ENCODE measurements around the gene ZNF711.
"Not testable (repeated sequence)": the region's sequence is repeated elsewhere in the genome, so short reads cannot be mapped to it uniquely, and the experiment has no call there.

ZNF711 gene

DNA sequence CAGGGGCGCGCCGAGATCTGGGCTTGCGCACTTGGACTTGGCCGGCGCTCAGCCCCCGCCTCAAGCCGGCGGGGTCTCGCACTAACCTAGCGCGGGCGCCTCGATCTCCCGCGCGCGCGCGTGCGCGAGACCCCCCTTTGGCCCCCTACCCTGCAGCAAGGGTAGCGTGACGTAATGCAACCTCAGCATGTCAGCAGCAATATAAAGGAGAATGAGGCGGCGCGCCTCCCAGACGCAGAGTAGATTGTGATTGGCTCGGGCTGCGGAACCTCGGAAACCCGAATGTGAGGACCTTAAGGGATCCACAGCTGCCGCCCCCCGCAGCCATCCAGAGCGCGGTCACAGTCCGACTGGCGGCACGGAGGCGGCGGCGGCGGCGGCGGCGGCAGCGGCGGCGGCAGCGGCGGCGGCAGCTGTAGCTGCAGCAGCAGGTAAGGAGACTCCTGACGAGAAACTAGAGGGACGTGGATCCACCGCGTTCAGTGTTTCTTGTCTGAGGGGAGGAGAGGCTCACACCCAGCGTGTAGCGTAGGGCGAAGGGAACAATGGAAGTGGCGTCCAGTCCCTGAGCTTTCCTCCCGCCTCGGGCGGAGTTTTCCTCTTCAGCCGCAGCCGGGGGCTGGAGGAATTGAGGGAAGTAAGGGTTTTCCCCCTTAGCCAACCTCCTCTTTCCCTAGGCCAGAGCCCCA lies at the start of gene ZNF711, which contains the start of gene SATL1:
Gene ZNF711 (plus strand): TSS at position 231 of the 689 bp plus-strand sequence. CDS start 3,582 bp downstream, outside the sequence.
Gene SATL1 (minus strand): TSS at position 19 of the 689 bp plus-strand sequence. CDS start 134,811 bp downstream, outside the sequence.
- DNase-seq: peak; percentile 92 to 94

DNA sequence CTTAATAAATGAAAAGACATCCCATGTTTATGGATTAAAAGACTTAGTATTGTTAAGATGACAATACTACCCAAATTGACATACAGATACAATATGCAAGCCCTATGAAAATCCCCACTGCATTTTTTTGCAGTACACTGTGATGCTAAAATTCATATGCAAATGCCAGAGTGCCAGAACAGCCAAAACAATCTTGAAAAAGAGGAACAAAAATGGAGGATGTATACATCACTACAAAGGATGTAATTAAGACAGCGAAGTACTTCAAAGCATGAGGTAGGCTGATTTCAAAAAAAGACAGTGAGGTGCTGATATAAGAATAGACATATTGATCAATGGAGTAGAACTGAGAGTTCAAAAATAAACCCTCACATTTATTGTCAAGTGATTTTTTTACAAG lies 47.5 kb upstream of the ZNF711 start:
- DNase-seq: no peak

DNA sequence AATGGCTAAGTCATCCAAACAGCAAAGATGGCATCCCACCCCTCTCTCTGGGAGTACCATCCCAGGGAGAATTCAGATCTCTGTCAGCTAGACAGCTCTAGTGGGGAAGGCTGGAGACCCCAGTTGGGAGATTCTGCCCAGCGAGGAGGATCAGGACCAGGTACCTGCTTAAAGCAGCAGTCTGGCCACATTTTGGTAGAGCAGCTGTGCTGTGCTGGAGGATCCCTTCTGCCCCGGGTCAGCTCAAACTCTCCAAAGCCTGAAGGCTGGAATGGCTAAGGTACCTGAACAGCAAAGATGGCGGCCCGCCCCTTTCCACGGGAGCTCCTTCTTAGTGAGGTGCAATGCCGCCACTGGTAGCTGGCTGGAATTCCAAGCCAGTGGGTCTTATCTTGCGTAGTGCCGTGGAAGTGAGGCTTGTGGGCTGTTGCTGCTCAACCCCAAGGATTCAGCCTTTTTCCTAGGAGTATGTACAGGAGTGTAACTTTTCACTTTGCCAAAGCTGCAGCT lies 40.3 kb upstream of the ZNF711 start:
- DNase-seq: no peak

DNA sequence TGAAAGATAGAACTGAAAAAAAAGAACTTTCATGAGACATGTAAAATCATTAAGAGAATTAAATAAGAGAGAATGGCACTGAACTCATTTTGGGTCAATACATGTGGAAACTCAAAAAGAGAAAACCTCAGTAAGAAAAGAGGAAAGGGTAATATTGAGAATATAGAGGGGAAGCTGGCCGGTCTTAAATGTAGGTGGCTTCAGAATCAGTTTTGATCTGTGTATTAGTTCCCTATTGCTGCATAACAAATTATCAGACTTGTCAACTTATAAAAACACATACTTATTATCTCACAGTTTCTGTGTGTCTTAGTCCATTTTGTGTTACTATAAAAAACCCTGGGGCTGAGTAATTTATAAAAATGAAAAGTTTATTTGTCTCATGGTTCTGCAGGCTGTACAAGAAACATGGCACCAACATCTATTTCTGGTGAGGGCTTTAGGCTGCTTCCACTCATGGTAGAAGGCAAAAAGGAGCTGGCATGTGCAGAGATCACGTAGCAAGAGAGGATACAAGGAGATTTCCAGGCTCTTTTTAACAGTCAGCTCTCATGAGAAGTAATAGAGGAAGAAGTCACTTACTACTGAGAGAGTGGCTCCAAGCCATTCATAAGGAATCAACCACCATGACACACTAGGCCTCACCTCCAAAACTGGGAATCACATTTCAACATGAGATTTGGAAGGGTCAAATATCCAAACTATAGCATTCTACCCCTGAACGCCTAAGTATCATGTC lies 29.8 kb upstream of the ZNF711 start:
- no peak for DNase-seq

DNA sequence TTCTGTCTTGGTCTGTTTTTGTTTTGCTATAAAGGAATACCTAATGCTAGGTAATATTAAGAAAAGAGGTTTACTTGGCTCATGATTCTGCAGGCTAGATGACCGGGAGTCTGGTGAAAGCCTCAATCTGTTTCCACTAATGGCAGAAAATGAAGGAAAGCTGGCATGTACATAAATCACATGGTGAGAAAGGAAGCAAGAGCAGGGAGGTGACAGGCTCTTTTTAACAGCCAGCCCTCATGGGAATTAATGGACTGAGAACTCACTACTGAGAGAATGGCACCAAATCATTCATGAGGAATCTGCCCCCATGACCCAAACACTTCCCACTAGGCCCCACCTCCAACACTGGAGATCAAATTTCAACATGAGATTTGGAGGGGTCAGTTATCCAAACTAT lies 27.8 kb upstream of the ZNF711 start:
- DNase-seq: no peak

DNA sequence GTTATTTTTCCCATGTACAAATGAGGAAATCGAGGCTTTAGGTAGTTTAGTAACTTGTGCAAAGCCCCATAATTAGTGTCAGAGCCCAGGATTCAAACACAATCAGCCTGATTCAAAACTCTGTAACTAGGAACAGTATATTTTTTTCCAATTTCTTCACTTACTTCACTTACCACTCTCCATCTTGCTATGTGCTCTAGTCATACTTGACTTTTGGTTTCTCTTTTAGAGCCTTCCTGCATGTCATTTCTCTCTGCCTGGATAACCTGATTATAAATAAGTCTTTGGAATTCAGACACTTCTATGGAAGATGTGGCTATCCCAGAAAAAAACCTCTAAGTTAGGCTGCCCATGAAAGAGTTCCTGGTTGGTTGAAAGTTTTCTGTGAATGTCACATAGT lies 22.4 kb upstream of the ZNF711 start:
- DNase-seq: no peak

DNA sequence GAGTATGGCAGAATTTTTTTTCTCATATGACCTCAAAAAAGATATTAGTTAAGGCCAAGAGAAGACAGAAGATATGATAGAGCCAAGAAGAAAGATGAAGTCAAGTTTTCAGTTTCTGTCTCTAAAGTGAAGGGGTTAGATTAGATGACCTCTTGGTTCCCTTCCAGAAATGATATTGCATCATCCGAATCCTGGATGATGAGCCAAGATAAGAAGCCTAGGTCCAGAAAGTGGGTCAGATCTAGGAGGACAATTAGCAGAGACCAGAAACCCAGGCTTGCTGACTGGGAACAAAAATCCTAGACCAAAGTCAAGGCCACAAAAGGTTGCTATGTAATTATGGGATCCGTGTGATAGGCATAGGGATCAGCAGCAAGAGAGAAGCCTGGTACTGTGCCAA lies 20.4 kb upstream of the ZNF711 start:
- no peak for DNase-seq

DNA sequence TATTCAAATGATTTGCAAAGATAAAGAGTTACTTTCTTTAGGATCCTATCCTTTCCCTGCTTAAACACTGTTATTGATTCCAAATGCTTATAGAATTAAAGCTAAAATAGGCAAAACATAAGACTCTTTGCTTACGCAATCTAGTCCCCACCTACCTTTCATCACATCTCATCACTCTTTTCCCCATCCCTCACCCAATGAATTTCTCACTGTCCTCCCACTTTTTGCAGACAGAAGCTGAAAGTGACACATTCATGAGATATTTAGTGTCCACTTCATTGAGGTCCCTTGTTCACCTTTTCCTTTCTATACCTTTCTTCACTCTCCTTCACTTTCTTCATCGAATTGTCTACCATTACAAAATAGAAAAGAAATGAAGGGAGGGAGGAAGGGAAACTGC lies 636 bp upstream of the ZNF711 start:
- no peak for DNase-seq

DNA sequence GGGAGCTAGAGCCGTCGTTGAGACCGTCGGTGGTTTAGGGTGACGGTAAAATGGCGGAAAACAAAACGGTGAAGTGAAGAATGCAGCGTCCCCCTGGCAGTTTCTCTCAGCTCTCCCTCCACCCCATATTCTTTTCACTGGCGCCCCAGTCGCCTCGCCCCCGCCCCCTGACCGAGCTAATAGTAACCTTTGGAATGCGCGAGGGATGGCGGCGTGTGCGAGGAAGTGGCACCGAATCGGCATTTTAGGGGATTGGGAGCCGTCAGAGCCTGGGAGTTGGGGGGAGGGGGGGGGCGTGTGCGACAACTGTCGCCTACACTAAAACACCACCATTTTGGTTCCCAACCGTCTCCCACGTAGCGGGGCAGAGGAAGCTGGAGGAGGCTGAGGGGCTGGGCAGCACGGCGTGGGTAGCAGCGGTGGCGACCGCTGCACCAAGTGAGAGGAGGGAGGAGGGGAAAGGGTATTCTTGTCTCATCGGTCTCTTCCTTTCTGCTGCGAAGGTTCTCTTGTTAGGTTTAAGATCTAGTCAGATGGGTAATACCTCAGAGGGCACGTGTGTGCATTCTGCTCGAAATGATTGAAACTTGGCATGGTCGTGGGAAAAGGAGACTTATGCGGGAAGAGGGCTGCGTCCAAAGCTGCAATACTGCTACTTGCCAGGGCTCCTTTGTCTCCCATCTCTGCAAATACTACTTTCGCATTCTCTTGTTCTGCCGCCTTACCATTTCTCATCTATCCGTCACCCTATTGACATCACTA lies 840 bp downstream of the ZNF711 start:
- DNase-seq: no peak

DNA sequence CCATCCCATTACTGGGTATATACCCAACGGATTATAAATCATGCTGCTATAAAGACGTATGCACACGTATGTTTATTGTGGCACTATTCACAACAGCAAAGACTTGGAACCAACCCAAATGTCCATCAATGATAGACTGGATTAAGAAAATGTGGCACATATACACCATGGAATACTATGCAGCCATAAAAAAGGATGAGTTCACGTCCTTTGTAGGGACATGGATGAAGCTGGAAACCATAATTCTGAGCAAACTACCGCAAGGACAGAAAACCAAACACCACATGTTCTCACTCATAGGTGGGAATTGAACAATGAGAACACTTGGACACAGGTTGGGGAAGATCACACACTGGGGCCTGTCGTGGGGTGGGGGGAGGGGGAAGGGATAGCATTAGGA lies 41.5 kb downstream of the ZNF711 start:
- not testable (repeated sequence) for DNase-seq

DNA sequence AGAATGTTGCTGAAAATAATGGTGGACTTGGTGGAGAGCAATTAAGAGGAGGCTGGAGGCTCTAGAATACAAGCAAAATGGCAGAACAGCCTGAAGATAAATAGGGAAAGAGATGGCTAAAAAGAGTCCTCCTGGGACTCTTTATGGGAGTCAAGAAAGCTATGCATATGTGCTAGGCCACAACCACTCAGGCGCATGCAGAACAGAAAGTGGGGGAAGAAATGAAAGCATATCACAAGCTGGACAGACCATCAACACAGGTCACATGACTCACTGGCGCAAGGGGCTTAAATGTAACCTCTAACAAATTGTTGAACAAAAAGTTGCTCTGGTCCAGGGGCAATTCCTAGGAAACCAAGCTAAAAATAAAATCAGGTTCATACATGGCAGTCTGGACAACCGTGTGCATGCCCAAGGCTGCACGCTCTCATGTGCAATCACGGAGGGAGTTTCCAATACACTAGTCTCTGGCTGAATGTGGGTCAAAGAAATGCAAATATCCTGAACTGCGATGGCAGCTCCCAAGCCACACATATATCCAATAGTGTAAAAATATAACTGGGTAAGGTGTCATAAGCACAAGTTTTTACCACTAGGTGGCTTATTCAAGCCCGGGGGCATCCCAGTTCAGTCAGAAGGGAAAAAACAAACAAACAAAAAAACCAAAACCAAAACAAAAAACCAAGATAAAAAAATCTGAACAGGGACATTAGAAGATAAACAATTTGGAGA lies 45.4 kb downstream of the ZNF711 start:
- DNase-seq: no peak

DNA sequence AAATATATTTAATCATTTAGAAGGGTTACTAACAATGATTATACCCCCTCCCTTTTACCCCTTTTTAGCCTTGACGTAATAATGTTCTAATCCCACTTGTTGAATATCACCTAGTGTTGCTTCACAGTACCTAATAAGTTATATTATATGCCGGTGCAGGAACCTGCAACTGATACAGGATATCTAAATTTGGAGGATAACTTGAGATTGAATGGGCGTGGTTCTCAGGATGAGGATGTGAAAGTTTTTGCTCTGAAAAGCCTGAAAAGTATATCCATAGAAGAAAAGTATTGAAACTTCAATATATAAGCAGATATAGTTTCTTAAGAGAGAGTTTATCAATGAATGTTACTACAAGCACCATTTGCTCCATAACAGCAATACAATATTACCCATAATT lies 59.8 kb downstream of the ZNF711 start:
- DNase-seq: no peak

DNA sequence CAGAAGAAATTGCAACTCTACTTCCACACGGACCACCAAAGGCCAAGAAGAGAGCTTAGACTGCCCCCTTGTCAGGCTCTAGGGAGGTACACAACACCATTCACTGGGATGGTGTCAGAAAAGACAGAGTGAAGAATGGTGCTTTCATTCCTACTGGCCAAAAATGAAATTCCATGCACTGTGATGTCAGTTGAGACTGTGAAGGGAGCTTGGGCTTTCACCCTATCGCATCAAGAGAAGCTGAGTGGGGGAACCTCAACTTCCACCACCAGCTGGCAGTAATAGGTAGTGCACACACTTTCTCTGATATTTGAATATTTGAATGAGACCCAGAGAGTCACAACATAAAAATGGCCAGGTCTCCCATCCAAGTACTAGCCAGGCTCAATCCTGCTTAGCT lies 65.9 kb downstream of the ZNF711 start:
- DNase-seq: no peak

DNA sequence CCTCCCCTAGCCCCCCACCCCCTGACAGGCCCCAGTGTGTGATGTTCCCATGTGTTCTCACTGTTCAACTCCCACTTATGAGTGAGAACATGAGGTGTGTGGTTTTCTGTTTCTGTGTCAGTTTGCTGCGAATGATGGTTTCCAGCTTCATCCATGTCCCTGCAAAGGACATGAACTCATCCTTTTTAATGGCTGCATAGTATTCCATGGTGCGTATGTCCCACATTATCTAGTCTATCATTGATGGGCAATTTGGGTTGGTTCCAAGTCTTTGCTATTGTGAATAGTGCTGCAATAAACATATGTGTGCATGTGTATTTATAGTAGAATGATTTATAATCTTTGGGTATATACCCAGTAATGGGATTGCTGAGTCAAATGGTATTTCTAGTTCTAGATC lies 67.6 kb downstream of the ZNF711 start:
- not testable (repeated sequence) for DNase-seq

Measured in NCI-H1930 (cell line).